Choroid plexus epithelial cell (primary cell): ENCODE measurements around the gene SPPL3.

Source experiments
- DNase-seq: peaks from one replicate; pipeline ENCODE4 v3.0.0-alpha.2; 2010; ENCODE audit warnings: low read depth
- H3K4me3 ChIP-seq: 2 replicates; pipeline ENCODE4 v1.5.1; 2011; ENCODE audit warnings: low read depth, mild to moderate bottlenecking, control low read depth, low read length, moderate library complexity
- CTCF ChIP-seq: conservative IDR thresholded peaks from 2 replicates; pipeline ENCODE4 v1.5.1; 2011; ENCODE audit warnings: low read depth, mild to moderate bottlenecking, control low read depth, inconsistent platforms, low read length, moderate library complexity

SPPL3 gene

GRCh38 chr12:120822832-120823503 is 81.2 kb downstream of the SPPL3 start:
- no peak for TF ChIP-seq CTCF
- DNase-seq = no peak
- H3K4me3 ChIP-seq = no peak overlapping the region

- TF ChIP-seq CTCF = no peak
These were observed 82.3 kb downstream of the SPPL3 start for GRCh38 chr12:120821878-120822277.

GRCh38 chr12:120820884-120821510 is 83.2 kb downstream of the SPPL3 start:
- no peak overlapping the region for H3K4me3 ChIP-seq
- TF ChIP-seq CTCF = no peak
- DNase-seq = no peak

More at GRCh38 chr12:120821878-120822277, 82.3 kb downstream of the SPPL3 start:
- no peak for DNase-seq
- H3K4me3 ChIP-seq = no peak overlapping the region

- TF ChIP-seq CTCF = no peak
- DNase-seq = no peak
- H3K4me3 ChIP-seq = no peak overlapping the region
These were observed 85.7 kb downstream of the SPPL3 start for GRCh38 chr12:120818416-120818815.

GRCh38 chr12:120817559-120818330 is 86.4 kb downstream of the SPPL3 start:
- no peak overlapping the region for H3K4me3 ChIP-seq
- DNase-seq = peak; percentile 14
- no peak for TF ChIP-seq CTCF

GRCh38 chr12:120816363-120816762 is 87.8 kb downstream of the SPPL3 start:
- no peak for DNase-seq
- H3K4me3 ChIP-seq = no peak overlapping the region
- no peak for TF ChIP-seq CTCF
